ENCODE measurements around the gene CPLANE2.

The CPLANE2 gene

DNA sequence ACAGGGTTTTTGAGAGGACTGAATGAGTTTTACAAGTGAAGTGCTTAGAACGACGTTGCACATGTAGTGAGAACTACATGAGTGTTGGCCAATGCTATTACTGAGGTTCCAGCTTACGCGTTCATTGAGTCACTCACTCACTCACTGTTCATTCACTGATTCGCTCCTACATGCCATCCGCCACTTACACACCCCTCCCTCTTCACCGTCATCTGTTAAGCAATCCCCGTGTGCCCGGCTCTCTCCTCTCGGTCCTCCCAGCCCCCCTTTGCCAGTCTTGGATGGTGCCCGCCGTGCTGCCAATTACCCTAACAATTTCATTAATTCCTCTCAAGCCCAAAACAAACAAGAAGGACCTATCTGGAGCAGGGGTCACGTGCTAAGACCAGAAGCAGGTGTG is 53.8 kb downstream of the CPLANE2 start:
- H3K9me3 Mint-ChIP-seq, result no peaks in the 10 kb centered on the region
- H3K27me3 Mint-ChIP-seq (ENCODE audit: low read depth), result peaks cover 5% of the 10 kb centered on the region
- no peaks in the 10 kb centered on the region for H3K36me3 Mint-ChIP-seq (ENCODE audit: low read depth)
- H3K4me3 Mint-ChIP-seq, result no peak overlapping the region
- peaks cover 27% of the 10 kb centered on the region for H3K4me1 Mint-ChIP-seq
- peak overlapping the region in 2 of 3 experiments; percentile 26 to 84 for H3K27ac Mint-ChIP-seq
- TF ChIP-seq, protein P1, sequence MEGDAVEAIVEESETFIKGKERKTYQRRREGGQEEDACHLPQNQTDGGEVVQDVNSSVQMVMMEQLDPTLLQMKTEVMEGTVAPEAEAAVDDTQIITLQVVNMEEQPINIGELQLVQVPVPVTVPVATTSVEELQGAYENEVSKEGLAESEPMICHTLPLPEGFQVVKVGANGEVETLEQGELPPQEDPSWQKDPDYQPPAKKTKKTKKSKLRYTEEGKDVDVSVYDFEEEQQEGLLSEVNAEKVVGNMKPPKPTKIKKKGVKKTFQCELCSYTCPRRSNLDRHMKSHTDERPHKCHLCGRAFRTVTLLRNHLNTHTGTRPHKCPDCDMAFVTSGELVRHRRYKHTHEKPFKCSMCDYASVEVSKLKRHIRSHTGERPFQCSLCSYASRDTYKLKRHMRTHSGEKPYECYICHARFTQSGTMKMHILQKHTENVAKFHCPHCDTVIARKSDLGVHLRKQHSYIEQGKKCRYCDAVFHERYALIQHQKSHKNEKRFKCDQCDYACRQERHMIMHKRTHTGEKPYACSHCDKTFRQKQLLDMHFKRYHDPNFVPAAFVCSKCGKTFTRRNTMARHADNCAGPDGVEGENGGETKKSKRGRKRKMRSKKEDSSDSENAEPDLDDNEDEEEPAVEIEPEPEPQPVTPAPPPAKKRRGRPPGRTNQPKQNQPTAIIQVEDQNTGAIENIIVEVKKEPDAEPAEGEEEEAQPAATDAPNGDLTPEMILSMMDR (IDR thresholded peaks at IDR 0.05; ENCODE audit: unreplicated experiment in 3 of 3), result no peak

DNA sequence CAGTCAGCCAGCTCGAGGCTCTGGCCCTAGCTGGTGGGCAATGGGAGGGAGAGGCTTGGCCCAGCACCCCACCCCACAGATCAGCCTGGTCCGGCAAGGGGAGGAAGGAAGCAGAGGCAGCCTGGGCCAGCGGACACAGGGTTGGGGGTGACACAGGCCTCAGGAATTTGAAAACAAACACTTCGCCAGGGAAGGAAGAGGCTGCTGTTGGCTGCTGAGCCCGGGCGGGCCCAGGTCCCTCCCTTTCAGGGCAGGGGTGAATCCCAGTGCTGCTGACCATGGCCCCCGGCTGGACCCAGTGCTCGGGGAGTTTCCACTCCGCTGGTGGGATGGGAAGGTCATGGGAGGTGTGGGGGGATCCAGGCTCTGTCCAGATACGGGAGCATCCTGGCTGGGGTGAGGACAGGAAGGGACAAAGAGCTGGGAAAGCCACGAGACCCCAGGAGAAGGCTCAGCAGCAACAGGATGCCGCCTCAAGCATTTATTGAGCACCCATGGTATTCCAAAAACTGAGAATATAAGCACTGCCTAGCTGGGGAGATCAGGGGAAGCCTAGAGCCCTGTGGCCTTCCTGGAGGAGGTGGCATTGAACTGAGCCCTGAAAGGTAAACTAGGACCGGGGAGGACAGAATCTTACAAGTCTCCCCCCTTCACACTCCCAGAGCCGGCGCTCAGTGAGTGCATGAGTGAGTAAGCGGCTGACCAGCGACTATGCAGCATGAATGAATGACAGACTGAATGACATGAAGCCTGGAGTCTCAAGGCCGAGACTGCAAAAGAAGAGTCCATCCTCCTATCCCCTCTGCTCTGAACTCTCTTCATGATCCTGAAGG is 54.9 kb downstream of the CPLANE2 start:
- peaks cover 5% of the 10 kb centered on the region for H3K27me3 Mint-ChIP-seq (ENCODE audit: low read depth)
- H3K36me3 Mint-ChIP-seq (ENCODE audit: low read depth), result no peaks in the 10 kb centered on the region
- TF ChIP-seq, protein P1 (IDR thresholded peaks at IDR 0.05; ENCODE audit: unreplicated experiment in 3 of 3), result no peak
- H3K27ac Mint-ChIP-seq, result peak overlapping the region; percentile 92 to 95 (median 94)
- H3K4me1 Mint-ChIP-seq, result peaks cover 31% of the 10 kb centered on the region
- H3K4me3 Mint-ChIP-seq, result peak overlapping the region in 1 of 3 experiments; percentile 51
- no peaks in the 10 kb centered on the region for H3K9me3 Mint-ChIP-seq
